Progenitor cell of endocrine pancreas (in vitro differentiated cells): Measurements from ENCODE around the gene KLHL36. TPM values are rescaled to one million over a fixed set of nuclear protein-coding genes. Genes with fewer than 3 reads are reported as not detected.
A peak's percentile ranks its signal among the peaks of the same experiment; 100 is the strongest.

ENCODE experiments used
- DNase-seq: peaks from one replicate; pipeline ENCODE4 v3.0.0; 2021; ENCODE audit warnings: low spot score; ENCODE audit not compliant: unreplicated experiment
- H3K27ac Mint-ChIP-seq: 2 replicates; pipeline ENCODE4 v1.8.0; 2021; ENCODE audit warnings: mild to moderate bottlenecking, moderate library complexity, mixed read lengths
- H3K27me3 Mint-ChIP-seq: 2 replicates; pipeline ENCODE4 v1.8.0; 2021; ENCODE audit warnings: mixed read lengths
- H3K36me3 Mint-ChIP-seq: 2 replicates; pipeline ENCODE4 v1.8.0; 2022; ENCODE audit warnings: mixed read lengths; ENCODE audit not compliant: insufficient read depth
- H3K4me1 Mint-ChIP-seq: 2 replicates; pipeline ENCODE4 v1.8.0; 2021; ENCODE audit warnings: low read depth, mixed read lengths
- H3K4me3 Mint-ChIP-seq: 2 replicates; pipeline ENCODE4 v1.8.0; 2021; ENCODE audit warnings: low read depth, mild to moderate bottlenecking, moderate library complexity, mixed read lengths
- H3K9me3 Mint-ChIP-seq: 2 replicates; pipeline ENCODE4 v1.8.0; 2021; ENCODE audit warnings: low read depth, mixed read lengths
- total RNA-seq: library from RNA; stranded (reverse); gene quantifications from 2 replicates; pipeline ENCODE4 v1.2.1, GENCODE V29; 2021
- TF ChIP-seq, protein P1 (sequence below): fragments of 200-600 bp; sonication (generic); IDR thresholded peaks from one replicate; pipeline ENCODE4 v1.5.0; 2021; ENCODE audit warnings: antibody characterized with exemption, mild to moderate bottlenecking; ENCODE audit not compliant: unreplicated experiment

KLHL36 gene
- total RNA-seq, 1 donor from 2014 or later, result 43.2 TPM

DNA sequence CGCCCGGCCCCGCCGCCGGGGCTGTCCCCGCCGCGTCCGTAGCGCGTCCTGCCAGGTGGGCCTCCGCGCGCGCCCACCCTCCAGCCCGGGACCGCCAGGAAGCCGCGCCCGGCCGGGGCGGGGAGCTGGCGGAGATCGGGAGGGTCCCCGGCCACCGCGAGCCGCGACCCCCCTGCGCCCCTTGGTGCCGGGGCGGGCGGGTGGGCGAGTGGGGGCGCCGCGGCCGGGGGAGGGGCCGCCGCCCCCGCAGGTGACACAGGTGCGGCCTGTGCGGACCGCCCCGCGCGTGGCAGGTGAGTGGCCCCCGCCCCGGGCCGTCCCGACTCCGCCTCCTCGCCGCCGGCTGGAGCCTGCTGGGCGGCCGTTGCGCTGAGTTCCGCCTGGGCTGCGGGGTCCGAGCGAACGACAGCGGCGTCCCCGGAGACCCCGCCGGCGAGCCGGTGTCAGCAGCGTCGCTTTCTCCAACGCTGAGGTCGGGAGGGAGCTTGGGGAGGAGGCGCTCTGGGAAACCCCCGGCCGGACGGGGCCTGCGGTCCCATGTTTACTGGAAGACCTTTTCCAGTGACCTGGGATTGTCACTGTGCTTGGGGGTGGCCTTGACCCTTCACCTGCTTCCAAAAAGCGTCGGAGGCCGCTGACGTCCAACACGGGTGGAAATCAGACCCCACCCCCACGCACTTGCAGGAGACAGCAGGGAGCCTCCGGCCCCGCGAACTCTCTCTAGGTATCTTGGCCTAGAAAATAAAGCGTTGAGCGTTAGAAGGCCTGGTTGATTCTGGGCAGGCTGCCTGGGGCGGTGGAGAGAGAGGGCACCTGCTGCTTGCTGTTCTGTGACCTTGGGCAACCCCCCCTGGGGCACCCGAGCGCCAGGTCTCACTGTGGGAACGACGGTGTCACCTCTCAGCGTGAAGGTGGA lies 542 bp downstream of the KLHL36 start:
- H3K4me3 Mint-ChIP-seq, result peak overlapping the region; percentile 75
- TF ChIP-seq, protein P1, sequence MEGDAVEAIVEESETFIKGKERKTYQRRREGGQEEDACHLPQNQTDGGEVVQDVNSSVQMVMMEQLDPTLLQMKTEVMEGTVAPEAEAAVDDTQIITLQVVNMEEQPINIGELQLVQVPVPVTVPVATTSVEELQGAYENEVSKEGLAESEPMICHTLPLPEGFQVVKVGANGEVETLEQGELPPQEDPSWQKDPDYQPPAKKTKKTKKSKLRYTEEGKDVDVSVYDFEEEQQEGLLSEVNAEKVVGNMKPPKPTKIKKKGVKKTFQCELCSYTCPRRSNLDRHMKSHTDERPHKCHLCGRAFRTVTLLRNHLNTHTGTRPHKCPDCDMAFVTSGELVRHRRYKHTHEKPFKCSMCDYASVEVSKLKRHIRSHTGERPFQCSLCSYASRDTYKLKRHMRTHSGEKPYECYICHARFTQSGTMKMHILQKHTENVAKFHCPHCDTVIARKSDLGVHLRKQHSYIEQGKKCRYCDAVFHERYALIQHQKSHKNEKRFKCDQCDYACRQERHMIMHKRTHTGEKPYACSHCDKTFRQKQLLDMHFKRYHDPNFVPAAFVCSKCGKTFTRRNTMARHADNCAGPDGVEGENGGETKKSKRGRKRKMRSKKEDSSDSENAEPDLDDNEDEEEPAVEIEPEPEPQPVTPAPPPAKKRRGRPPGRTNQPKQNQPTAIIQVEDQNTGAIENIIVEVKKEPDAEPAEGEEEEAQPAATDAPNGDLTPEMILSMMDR, result no peak
- no peak overlapping the region for H3K27ac Mint-ChIP-seq
- DNase-seq, result peak; percentile 46
- H3K4me1 Mint-ChIP-seq, result no peaks in the 10 kb centered on the region
- H3K36me3 Mint-ChIP-seq, result peaks cover 5% of the 10 kb centered on the region
- peaks cover 20% of the 10 kb centered on the region for H3K27me3 Mint-ChIP-seq
- no peaks in the 10 kb centered on the region for H3K9me3 Mint-ChIP-seq

GRCh38 chr16:84649511-84649861 lies 1.2 kb downstream of the KLHL36 start:
- no peaks in the 10 kb centered on the region for H3K9me3 Mint-ChIP-seq
- H3K4me3 Mint-ChIP-seq, result peak overlapping the region; percentile 75
- no peaks in the 10 kb centered on the region for H3K4me1 Mint-ChIP-seq
- H3K27ac Mint-ChIP-seq, result peak overlapping the region; percentile 62
- DNase-seq, result no peak
- peaks cover 5% of the 10 kb centered on the region for H3K36me3 Mint-ChIP-seq
- peaks cover 15% of the 10 kb centered on the region for H3K27me3 Mint-ChIP-seq
- TF ChIP-seq, protein P1, result no peak

- peaks cover 8% of the 10 kb centered on the region for H3K36me3 Mint-ChIP-seq
- H3K9me3 Mint-ChIP-seq, result no peaks in the 10 kb centered on the region
- DNase-seq, result no peak
- H3K27ac Mint-ChIP-seq, result no peak overlapping the region
- TF ChIP-seq, protein P1, result no peak
- no peaks in the 10 kb centered on the region for H3K4me1 Mint-ChIP-seq
- H3K4me3 Mint-ChIP-seq, result peak overlapping the region; percentile 53
- peaks cover 11% of the 10 kb centered on the region for H3K27me3 Mint-ChIP-seq
These were observed 2.0 kb downstream of the KLHL36 start for GRCh38 chr16:84650062-84650991.

- Mint-ChIP-seq H3K4me3 (no peak overlapping the region), H3K36me3 (peaks cover 12% of the 10 kb centered on the region), H3K9me3 (no peaks in the 10 kb centered on the region)
These were observed 4.3 kb downstream of the KLHL36 start for GRCh38 chr16:84652566-84652965.

DNA sequence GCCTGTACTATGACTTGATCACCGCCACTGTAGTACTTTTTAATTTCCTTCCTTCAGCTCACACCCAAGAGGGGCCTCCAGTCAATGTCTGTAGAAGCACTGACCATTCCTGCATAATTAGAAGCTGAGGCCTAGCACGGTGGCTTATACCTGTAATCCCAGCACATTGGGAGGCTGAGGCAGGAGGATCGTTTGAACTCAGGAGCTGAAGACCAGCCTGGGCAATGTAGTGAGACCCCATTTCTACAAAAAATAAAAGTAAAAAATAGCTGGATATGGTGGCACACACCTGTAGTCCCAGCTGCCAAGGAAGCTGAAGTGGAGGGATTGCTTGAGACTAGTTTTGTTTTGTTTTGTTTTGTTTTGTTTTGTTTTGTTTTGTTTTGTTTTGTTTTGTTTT lies 5.9 kb downstream of the KLHL36 start:
- TF ChIP-seq, protein P1, result no peak
- Mint-ChIP-seq H3K36me3 (peaks cover 22% of the 10 kb centered on the region), H3K27me3 (no peaks in the 10 kb centered on the region), H3K9me3 (no peaks in the 10 kb centered on the region), H3K4me3 (no peak overlapping the region), H3K27ac (no peak overlapping the region), H3K4me1 (no peaks in the 10 kb centered on the region)
- DNase-seq, result no peak

More at GRCh38 chr16:84652566-84652965, 4.3 kb downstream of the KLHL36 start:
- Mint-ChIP-seq H3K27me3 (peaks cover 2% of the 10 kb centered on the region), H3K4me1 (no peaks in the 10 kb centered on the region), H3K27ac (no peak overlapping the region)
- TF ChIP-seq, protein P1, result no peak
- DNase-seq, result no peak
